Testis (tissue), 2 donors: ENCODE results near the gene SLC39A9.

Source experiments
- POLR2A ChIP-seq: fragments of 450-650 bp; IDR thresholded peaks from one replicate; pipeline ENCODE4 v1.6.1; 2017; ENCODE audit warnings: antibody characterized with exemption, mild to moderate bottlenecking, moderate library complexity
- TF ChIP-seq, protein P1 (sequence below), 3 experiments: fragments of 450-650 bp in 2 of 3; fragments of 200-600 bp in 1 of 3; sonication (generic) in 1 of 3; IDR thresholded peaks; one replicate each; pipeline ENCODE4 v1.5.1; 2016 to 2019; ENCODE audit warnings: antibody characterized with exemption in 3 of 3, mild to moderate bottlenecking in 2 of 3, moderate library complexity in 1 of 3

DNA sequence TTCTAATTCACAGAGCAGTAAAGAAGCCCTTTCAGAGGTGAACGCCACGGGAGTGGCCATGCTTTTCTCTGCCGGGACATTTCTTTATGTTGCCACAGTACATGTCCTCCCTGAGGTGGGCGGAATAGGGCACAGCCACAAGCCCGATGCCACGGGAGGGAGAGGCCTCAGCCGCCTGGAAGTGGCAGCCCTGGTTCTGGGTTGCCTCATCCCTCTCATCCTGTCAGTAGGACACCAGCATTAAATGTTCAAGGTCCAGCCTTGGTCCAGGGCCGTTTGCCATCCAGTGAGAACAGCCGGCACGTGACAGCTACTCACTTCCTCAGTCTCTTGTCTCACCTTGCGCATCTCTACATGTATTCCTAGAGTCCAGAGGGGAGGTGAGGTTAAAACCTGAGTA is 59.9 kb downstream of the SLC39A9 start:
- TF ChIP-seq, protein P1, sequence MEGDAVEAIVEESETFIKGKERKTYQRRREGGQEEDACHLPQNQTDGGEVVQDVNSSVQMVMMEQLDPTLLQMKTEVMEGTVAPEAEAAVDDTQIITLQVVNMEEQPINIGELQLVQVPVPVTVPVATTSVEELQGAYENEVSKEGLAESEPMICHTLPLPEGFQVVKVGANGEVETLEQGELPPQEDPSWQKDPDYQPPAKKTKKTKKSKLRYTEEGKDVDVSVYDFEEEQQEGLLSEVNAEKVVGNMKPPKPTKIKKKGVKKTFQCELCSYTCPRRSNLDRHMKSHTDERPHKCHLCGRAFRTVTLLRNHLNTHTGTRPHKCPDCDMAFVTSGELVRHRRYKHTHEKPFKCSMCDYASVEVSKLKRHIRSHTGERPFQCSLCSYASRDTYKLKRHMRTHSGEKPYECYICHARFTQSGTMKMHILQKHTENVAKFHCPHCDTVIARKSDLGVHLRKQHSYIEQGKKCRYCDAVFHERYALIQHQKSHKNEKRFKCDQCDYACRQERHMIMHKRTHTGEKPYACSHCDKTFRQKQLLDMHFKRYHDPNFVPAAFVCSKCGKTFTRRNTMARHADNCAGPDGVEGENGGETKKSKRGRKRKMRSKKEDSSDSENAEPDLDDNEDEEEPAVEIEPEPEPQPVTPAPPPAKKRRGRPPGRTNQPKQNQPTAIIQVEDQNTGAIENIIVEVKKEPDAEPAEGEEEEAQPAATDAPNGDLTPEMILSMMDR (IDR thresholded peaks at IDR 0.05): no peak
- no peak for TF ChIP-seq POLR2A
